ENCODE data around the gene LY6G5B. TPM values are rescaled to one million over a fixed set of nuclear protein-coding genes. Genes with fewer than 3 reads are reported as not detected.

The LY6G5B gene
- total and polyA plus RNA-seq, 2 of the 4 experiments (the other 2 are of a cell fraction), result 2.2 to 13.6 TPM

DNA sequence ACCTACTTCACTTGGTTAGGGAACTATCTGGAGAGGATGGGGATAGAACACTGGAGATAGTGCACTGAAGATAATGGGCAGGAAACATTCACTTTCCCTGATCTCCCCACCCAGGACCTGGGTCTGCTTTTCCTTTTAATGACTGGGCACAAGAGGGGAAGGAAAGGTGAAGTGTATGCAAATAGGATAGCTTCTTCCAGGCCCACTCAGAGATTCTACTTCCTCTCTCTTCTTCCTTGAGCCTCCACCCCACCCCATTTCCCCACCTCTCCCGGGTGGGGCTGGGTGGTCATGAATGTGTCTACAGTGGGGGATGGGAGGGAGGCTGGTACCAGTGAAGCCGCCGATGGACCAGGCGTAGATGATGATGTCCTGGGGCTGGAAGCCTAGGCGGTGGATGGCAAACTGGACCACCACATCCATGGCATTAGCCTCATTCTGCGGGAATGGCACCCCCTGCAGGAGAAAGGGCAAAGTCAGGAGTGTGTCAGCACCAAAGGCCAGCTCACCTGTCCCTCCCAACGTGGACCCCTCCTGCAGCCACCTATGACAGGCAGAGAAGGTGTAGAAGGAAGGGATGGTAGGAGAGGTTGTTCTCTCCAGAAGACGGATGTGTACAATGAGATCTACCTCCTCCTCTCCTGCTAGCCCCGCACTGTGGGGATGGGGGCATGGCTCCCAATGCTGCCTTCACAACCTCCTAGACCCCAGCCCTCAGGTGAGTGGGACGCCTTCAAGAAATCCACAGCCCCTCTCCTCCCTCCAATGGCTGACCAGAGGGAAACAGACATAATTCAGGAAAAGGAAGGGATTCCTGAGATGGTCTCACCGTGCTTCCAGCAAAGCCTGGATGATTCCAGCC lies 19.7 kb downstream of the LY6G5B start:
- Histone ChIP-seq H2AK5ac (ENCODE audit: low read depth, low read length) (no peak overlapping the region), H4K20me1 (ENCODE audit: insufficient read depth, low read length) (no peaks in the 10 kb centered on the region), H3K4me1 (ENCODE audit: control insufficient read depth, insufficient read depth, low read length) (no peaks in the 10 kb centered on the region), H3K9me3 (ENCODE audit: control insufficient read depth, insufficient read depth, low read length) (no peaks in the 10 kb centered on the region), H2BK15ac (ENCODE audit: low read depth, low read length) (no peak overlapping the region), H3K36me3 (ENCODE audit: control insufficient read depth, insufficient read depth, low read length) (peaks cover 72% of the 10 kb centered on the region), H3K4ac (ENCODE audit: low read depth, low read length) (no peak overlapping the region), H3K27ac (ENCODE audit: insufficient read depth, low read length) (no peak overlapping the region), H3K56ac (ENCODE audit: extremely low read depth, insufficient read depth, low read length) (no peak overlapping the region), H3K14ac (replicated peaks; ENCODE audit: low read depth, low read length) (no peak overlapping the region), H2AK9ac (replicated peaks; ENCODE audit: low read depth, low read length, poor library complexity) (no peak overlapping the region), H3K79me1 (ENCODE audit: low read depth in 1 of 2, low read length in 2 of 2) (peaks cover 4 to 6% of the 10 kb centered on the region in 2 experiments; a peak in 2 of 4 replicates), H3K27me3 (ENCODE audit: control insufficient read depth, insufficient read depth, low read length) (no peaks in the 10 kb centered on the region), H2BK20ac (ENCODE audit: low read depth, low read length) (no peak overlapping the region), H3K18ac (ENCODE audit: low read depth, low read length) (no peak overlapping the region), H2BK5ac (ENCODE audit: low read depth, low read length, poor library complexity, severe bottlenecking) (no peak overlapping the region), H4K5ac (ENCODE audit: low read depth, low read length) (no peak overlapping the region), H3K23ac (ENCODE audit: low read depth, low read length) (no peak overlapping the region), H3K4me3 (ENCODE audit: insufficient read depth, low read depth, low read length) (no peak overlapping the region), H3K4me2 (ENCODE audit: low read depth, low read length) (no peak overlapping the region), H2BK120ac (ENCODE audit: low read depth, low read length) (no peak overlapping the region), H3K9me1 (ENCODE audit: insufficient read depth, low read length) (no peaks in the 10 kb centered on the region), H4K91ac (ENCODE audit: insufficient read depth, low read depth, low read length) (no peak overlapping the region), H4K8ac (ENCODE audit: low read depth in 2 of 2, low read length in 2 of 2) (no peak overlapping the region), H2AFZ (replicated peaks; ENCODE audit: low read length, poor library complexity) (no peak overlapping the region), H3K9ac (ENCODE audit: low read depth, low read length) (no peak overlapping the region)
- ChIA-PET CTCF (interaction anchor here (0.8 kb wide), 1 partner anchor 13 kb away, joined by 3 read pairs; no protein-coding TSS in a partner anchor), POLR2A (ENCODE audit: unreplicated experiment) (no interaction called here)
- intact Hi-C loops (cut with micrococcal nuclease) (no loop called here), in situ Hi-C loops (cut with MboI; ENCODE audit: low sequenced_read_pairs) (loop anchor here (10.0 kb wide), 2 partner anchors 145 to 255 kb away; partner anchors contain the start of gene CFB), dilution Hi-C loops (cut with HindIII; ENCODE audit: low sequenced_read_pairs, unreplicated experiment) (no loop called here)
- no TSS peak for BruUV-seq (replicated peaks)
- WGBS, 2 experiments (ENCODE audit: extremely low coverage in 2 of 2, insufficient read length in 1 of 2), result 60% methylated on average over 1 of the region's 11 CpGs; no CpG with 5 or more reads in 1 of the 2 experiments
- ATAC-seq (ENCODE audit: low read depth), result peak; percentile 48; the same call in 1 of the 2 replicates
- DNase-seq, result no peak
- TF ChIP-seq RFX5 (IDR thresholded peaks at IDR 0.05; ENCODE audit: low read depth, low read length) (no peak), RAD21 (IDR thresholded peaks at IDR 0.05; ENCODE audit: low read length) (no peak), CTCF (conservative IDR thresholded peaks at IDR 0.05; ENCODE audit: low read depth, low read length) (0 out of 2 replicates have a peak, but pooled peaks have one; percentile 26), RCOR1 (IDR thresholded peaks at IDR 0.05; ENCODE audit: insufficient replicate concordance, low read length) (no peak), FOS (IDR thresholded peaks at IDR 0.05; ENCODE audit: low read depth, low read length) (no peak)

Data from IMR-90 (cell line).